Measurements from ENCODE around the gene OR51G2. TPM values are rescaled to one million over a fixed set of nuclear protein-coding genes. Genes with fewer than 3 reads are reported as not detected.

Gene OR51G2
- total and polyA plus RNA-seq, 4 donors: not detected

- TF ChIP-seq, protein P1, sequence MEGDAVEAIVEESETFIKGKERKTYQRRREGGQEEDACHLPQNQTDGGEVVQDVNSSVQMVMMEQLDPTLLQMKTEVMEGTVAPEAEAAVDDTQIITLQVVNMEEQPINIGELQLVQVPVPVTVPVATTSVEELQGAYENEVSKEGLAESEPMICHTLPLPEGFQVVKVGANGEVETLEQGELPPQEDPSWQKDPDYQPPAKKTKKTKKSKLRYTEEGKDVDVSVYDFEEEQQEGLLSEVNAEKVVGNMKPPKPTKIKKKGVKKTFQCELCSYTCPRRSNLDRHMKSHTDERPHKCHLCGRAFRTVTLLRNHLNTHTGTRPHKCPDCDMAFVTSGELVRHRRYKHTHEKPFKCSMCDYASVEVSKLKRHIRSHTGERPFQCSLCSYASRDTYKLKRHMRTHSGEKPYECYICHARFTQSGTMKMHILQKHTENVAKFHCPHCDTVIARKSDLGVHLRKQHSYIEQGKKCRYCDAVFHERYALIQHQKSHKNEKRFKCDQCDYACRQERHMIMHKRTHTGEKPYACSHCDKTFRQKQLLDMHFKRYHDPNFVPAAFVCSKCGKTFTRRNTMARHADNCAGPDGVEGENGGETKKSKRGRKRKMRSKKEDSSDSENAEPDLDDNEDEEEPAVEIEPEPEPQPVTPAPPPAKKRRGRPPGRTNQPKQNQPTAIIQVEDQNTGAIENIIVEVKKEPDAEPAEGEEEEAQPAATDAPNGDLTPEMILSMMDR (IDR thresholded peaks at IDR 0.05; ENCODE audit: control extremely low read depth, extremely low read depth): no peak
- DNase-seq (no peak), ATAC-seq (ENCODE audit: insufficient read depth, low FRiP score) (no peak)
- 73 to 75% methylated on average over 4 of the region's 4 CpGs for WGBS, 2 donors
- H3K4me1 ChIP-seq (ENCODE audit: control insufficient read depth in 5 of 5, insufficient read depth in 5 of 5, low read length in 5 of 5): no peaks in the 10 kb centered on the region
- no peak overlapping the region for H3K9ac ChIP-seq (ENCODE audit: insufficient read depth in 1 of 2, low read length in 2 of 2)
- H3K4me3 ChIP-seq: no peak overlapping the region
- no peaks in the 10 kb centered on the region for H3K36me3 ChIP-seq (ENCODE audit: control insufficient read depth in 4 of 4, insufficient read depth in 4 of 4, low read length in 4 of 4)
- no peaks in the 10 kb centered on the region for H3K9me3 ChIP-seq (ENCODE audit: control insufficient read depth in 4 of 4, insufficient read depth in 3 of 4, low read length in 3 of 4)
- no peaks in the 10 kb centered on the region for H3K27me3 ChIP-seq (ENCODE audit: control insufficient read depth in 3 of 3, insufficient read depth in 3 of 3, low read length in 2 of 3)
- H3K27ac ChIP-seq (ENCODE audit: low read depth in 1 of 2, low read length in 1 of 2): no peak overlapping the region
Measured at GRCh38 chr11:4932751-4933150, 13.6 kb upstream of the OR51G2 start.

DNA sequence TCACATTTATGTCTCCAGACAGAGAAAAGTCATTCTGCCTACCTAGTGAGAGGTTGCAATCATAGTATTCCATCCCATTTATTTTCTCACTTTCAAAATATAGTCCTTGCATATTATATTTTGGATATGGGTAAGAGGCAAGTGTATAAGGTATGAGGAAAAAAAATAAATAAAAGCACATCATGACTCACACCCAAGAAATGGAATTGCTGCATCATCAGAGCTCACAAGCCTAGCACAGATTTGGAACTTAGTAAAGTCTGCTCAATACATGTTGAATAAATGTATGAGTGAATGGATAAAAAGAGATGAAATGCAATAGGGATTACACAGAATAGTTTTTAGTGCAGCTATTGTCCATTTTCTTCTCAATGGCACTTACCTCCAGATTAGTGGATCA lies 7.5 kb upstream of the OR51G2 start:
- no peak for ATAC-seq (ENCODE audit: insufficient read depth, low FRiP score)
- no peak overlapping the region for H3K4me3 ChIP-seq
- no peaks in the 10 kb centered on the region for H3K9me3 ChIP-seq (ENCODE audit: control insufficient read depth in 4 of 4, insufficient read depth in 3 of 4, low read length in 3 of 4)
- no peak overlapping the region for H3K27ac ChIP-seq (ENCODE audit: low read depth in 1 of 2, low read length in 1 of 2)
- TF ChIP-seq, protein P1 (IDR thresholded peaks at IDR 0.05; ENCODE audit: control extremely low read depth, extremely low read depth): no peak
- no peaks in the 10 kb centered on the region for H3K36me3 ChIP-seq (ENCODE audit: control insufficient read depth in 4 of 4, insufficient read depth in 4 of 4, low read length in 4 of 4)
- no peak for DNase-seq
- no peaks in the 10 kb centered on the region for H3K4me1 ChIP-seq (ENCODE audit: control insufficient read depth in 5 of 5, insufficient read depth in 5 of 5, low read length in 5 of 5)
- no peaks in the 10 kb centered on the region for H3K27me3 ChIP-seq (ENCODE audit: control insufficient read depth in 3 of 3, insufficient read depth in 3 of 3, low read length in 2 of 3)
- no peak overlapping the region for H3K9ac ChIP-seq (ENCODE audit: insufficient read depth in 1 of 2, low read length in 2 of 2)

GRCh38 chr11:4924239-4924638 lies 5.1 kb upstream of the OR51G2 start, which contains the start of gene OR51G1:
TSS of gene OR51G1 (minus strand) at chr11:4924339. CDS start at chr11:4924339, 0 bp downstream.
- H3K9ac ChIP-seq (ENCODE audit: insufficient read depth in 1 of 2, low read length in 2 of 2): no peak within 1 kb of the TSS
- H3K4me1 ChIP-seq (ENCODE audit: control insufficient read depth in 5 of 5, insufficient read depth in 5 of 5, low read length in 5 of 5): no peaks in the 10 kb centered on the region
- DNase-seq: no peak
- no peak within 1 kb of the TSS for H3K27ac ChIP-seq (ENCODE audit: low read depth in 1 of 2, low read length in 1 of 2)
- no peaks in the 10 kb centered on the region for H3K36me3 ChIP-seq (ENCODE audit: control insufficient read depth in 4 of 4, insufficient read depth in 4 of 4, low read length in 4 of 4)
- no peak for ATAC-seq (ENCODE audit: insufficient read depth, low FRiP score)
- H3K9me3 ChIP-seq (ENCODE audit: control insufficient read depth in 4 of 4, insufficient read depth in 3 of 4, low read length in 3 of 4): peaks cover 0 to under 1% (median 0%) of the 10 kb centered on the region in 4 donors
- H3K27me3 ChIP-seq (ENCODE audit: control insufficient read depth in 3 of 3, insufficient read depth in 3 of 3, low read length in 2 of 3): no peaks in the 10 kb centered on the region
- WGBS, 2 donors: 73 to 100% methylated on average over 1 of the region's 1 CpG
- no peak within 1 kb of the TSS for H3K4me3 ChIP-seq
- TF ChIP-seq, protein P1 (IDR thresholded peaks at IDR 0.05; ENCODE audit: control extremely low read depth, extremely low read depth): no peak

- Histone ChIP-seq H3K9me3 (ENCODE audit: control insufficient read depth in 4 of 4, insufficient read depth in 3 of 4, low read length in 3 of 4) (peaks cover 0 to 3% (median 0%) of the 10 kb centered on the region in 4 donors), H3K4me3 (no peak overlapping the region), H3K9ac (ENCODE audit: insufficient read depth in 1 of 2, low read length in 2 of 2) (no peak overlapping the region), H3K4me1 (ENCODE audit: control insufficient read depth in 5 of 5, insufficient read depth in 5 of 5, low read length in 5 of 5) (no peaks in the 10 kb centered on the region), H3K36me3 (ENCODE audit: control insufficient read depth in 4 of 4, insufficient read depth in 4 of 4, low read length in 4 of 4) (no peaks in the 10 kb centered on the region), H3K27me3 (ENCODE audit: control insufficient read depth in 3 of 3, insufficient read depth in 3 of 3, low read length in 2 of 3) (no peaks in the 10 kb centered on the region), H3K27ac (ENCODE audit: low read depth in 1 of 2, low read length in 1 of 2) (no peak overlapping the region)
- WGBS, 2 donors: 67 to 69% methylated on average over 1 of the region's 1 CpG
- DNase-seq (no peak), ATAC-seq (ENCODE audit: insufficient read depth, low FRiP score) (no peak)
- TF ChIP-seq, protein P1 (IDR thresholded peaks at IDR 0.05; ENCODE audit: control extremely low read depth, extremely low read depth): no peak
Measured at GRCh38 chr11:4922304-4922703, 3.2 kb upstream of the OR51G2 start.

Measured in lung (tissue), 12 donors.